IgD-negative memory B cell (primary cell): ENCODE results near the gene GALP. TPM values are rescaled to one million over a fixed set of nuclear protein-coding genes. Genes with fewer than 3 reads are reported as not detected.

Experiments used
- polyA plus RNA-seq: library from polyadenylated mRNA; unstranded; fragments of 300-500 nt; fragmentation: Illumina TruSeq; gene quantifications from one replicate; pipeline ENCODE4 v1.2.3, GENCODE V29; 2021

GALP gene
- polyA plus RNA-seq, 1 donor from 2014 or later = not detected

Other genes starting within 250 kb of the GALP start
- gene NLRP13, start 243.7 kb upstream of the GALP start, polyA plus RNA-seq = not detected
- not detected for gene NLRP8, start 228.2 kb upstream of the GALP start, polyA plus RNA-seq
- not detected for gene NLRP5, start 189.2 kb upstream of the GALP start, polyA plus RNA-seq
- 2.8 TPM for gene ZNF787, start 54.7 kb upstream of the GALP start, polyA plus RNA-seq
- gene ZNF444, start 34.7 kb upstream of the GALP start, polyA plus RNA-seq = 19.5 TPM
- gene ZSCAN5B, start 21.8 kb downstream of the GALP start, polyA plus RNA-seq = 0.10 TPM
- not detected for gene ZSCAN5C, start 26.3 kb downstream of the GALP start, polyA plus RNA-seq
- not detected for gene EDDM13, start 96.7 kb downstream of the GALP start, polyA plus RNA-seq
- gene ZSCAN5A, start 138.8 kb downstream of the GALP start, polyA plus RNA-seq = 7.0 TPM
- gene ZNF582, start 217.5 kb downstream of the GALP start, polyA plus RNA-seq = 7.3 TPM
- gene ZNF583, start 228.3 kb downstream of the GALP start, polyA plus RNA-seq = 10.1 TPM